Osteocyte (in vitro differentiated cells): ENCODE results near the gene TARBP2. TPM values are rescaled to one million over a fixed set of nuclear protein-coding genes. Genes with fewer than 3 reads are reported as not detected.

ENCODE experiments used
- DNase-seq: peaks from one replicate; pipeline ENCODE4 v3.0.0; 2021; ENCODE audit warnings: mixed read lengths; ENCODE audit not compliant: unreplicated experiment; ENCODE audit errors: extremely low spot score
- H3K27ac Mint-ChIP-seq: one replicate; pipeline ENCODE4 v1.8.0; 2021; ENCODE audit warnings: mild to moderate bottlenecking, mixed read lengths; ENCODE audit not compliant: unreplicated experiment
- H3K27me3 Mint-ChIP-seq: one replicate; pipeline ENCODE4 v1.8.0; 2021; ENCODE audit warnings: mixed read lengths; ENCODE audit not compliant: unreplicated experiment
- H3K36me3 Mint-ChIP-seq: one replicate; pipeline ENCODE4 v1.8.0; 2021; ENCODE audit warnings: mixed read lengths; ENCODE audit not compliant: unreplicated experiment
- H3K4me1 Mint-ChIP-seq: one replicate; pipeline ENCODE4 v1.8.0; 2021; ENCODE audit warnings: mixed read lengths; ENCODE audit not compliant: unreplicated experiment
- H3K4me3 Mint-ChIP-seq: one replicate; pipeline ENCODE4 v1.8.0; 2021; ENCODE audit warnings: mild to moderate bottlenecking, moderate library complexity, mixed read lengths; ENCODE audit not compliant: unreplicated experiment
- H3K9me3 Mint-ChIP-seq: one replicate; pipeline ENCODE4 v1.8.0; 2021; ENCODE audit warnings: mixed read lengths; ENCODE audit not compliant: unreplicated experiment
- CTCF ChIP-seq: fragments of 200-600 bp; sonication (generic); IDR thresholded peaks from 2 replicates; pipeline ENCODE4 v1.5.0; 2021; ENCODE audit warnings: antibody characterized with exemption, mild to moderate bottlenecking, moderate library complexity
- long read RNA-seq: library from polyadenylated mRNA; unstranded; transcript quantifications from one replicate; pipeline ENCODE4 v2.0.0, GENCODE V29; 2021
- total RNA-seq: library from RNA; stranded (reverse); gene quantifications from 2 replicates; pipeline ENCODE4 v1.2.1, GENCODE V29; 2021

Gene TARBP2
- 33.9 and 38.8 TPM in 2 replicates for total RNA-seq
- long read RNA-seq, transcript TARBP2-201 (9 exons, 1,867 nt) = major isoform, 7 of 20 reads
- long read RNA-seq, partial matches to known transcripts = 1 of 20 reads
- long read RNA-seq, other reads (novel, unspliced or antisense) = 5 of 20 reads

- Mint-ChIP-seq H3K9me3 (no peaks in the 10 kb centered on the region), H3K4me1 (peaks cover 50% of the 10 kb centered on the region), H3K27me3 (no peaks in the 10 kb centered on the region), H3K36me3 (peaks cover 11% of the 10 kb centered on the region), H3K4me3 (peak within 1 kb of the TSS; percentile 78), H3K27ac (peak within 1 kb of the TSS; percentile 96)
- peak; percentile 98 for DNase-seq
- TF ChIP-seq CTCF = no peak
These were observed at the start of gene TARBP2 for GRCh38 chr12:53500776-53501614. Gene TARBP2, plus strand, starts transcription at chr12:53501283. Its CDS starts 126 bp downstream, at chr12:53501409.

GRCh38 chr12:53451661-53452158, 49.4 kb upstream of the TARBP2 start, which contains the start of gene PCBP2:
Gene PCBP2, plus strand, starts transcription at chr12:53452102. Its CDS starts 2,699 bp downstream, at chr12:53454801.
- peak within 1 kb of the TSS; percentile 98 for H3K4me3 Mint-ChIP-seq
- peak; percentile 89 for TF ChIP-seq CTCF
- peaks cover 28% of the 10 kb centered on the region for H3K36me3 Mint-ChIP-seq
- no peaks in the 10 kb centered on the region for H3K27me3 Mint-ChIP-seq
- no peaks in the 10 kb centered on the region for H3K9me3 Mint-ChIP-seq
- peak within 1 kb of the TSS; percentile 100 for H3K27ac Mint-ChIP-seq
- DNase-seq = peak; percentile 99
- H3K4me1 Mint-ChIP-seq = peaks cover 22% of the 10 kb centered on the region

- Mint-ChIP-seq H3K27me3 (no peaks in the 10 kb centered on the region), H3K4me1 (peaks cover 22% of the 10 kb centered on the region), H3K4me3 (peak overlapping the region; percentile 98), H3K36me3 (peaks cover 31% of the 10 kb centered on the region), H3K9me3 (no peaks in the 10 kb centered on the region), H3K27ac (peak overlapping the region; percentile 100)
- TF ChIP-seq CTCF = peak; percentile 53
- peak; percentile 95 for DNase-seq
These were observed 48.7 kb upstream of the TARBP2 start for GRCh38 chr12:53452159-53453077.

- H3K4me3 Mint-ChIP-seq = peak overlapping the region; percentile 98
These were observed 47.0 kb upstream of the TARBP2 start for GRCh38 chr12:53453953-53454640.

More at GRCh38 chr12:53453953-53454640, 47.0 kb upstream of the TARBP2 start:
- H3K36me3 Mint-ChIP-seq = peaks cover 36% of the 10 kb centered on the region
- peaks cover 22% of the 10 kb centered on the region for H3K4me1 Mint-ChIP-seq
- no peaks in the 10 kb centered on the region for H3K9me3 Mint-ChIP-seq
- H3K27me3 Mint-ChIP-seq = no peaks in the 10 kb centered on the region
- TF ChIP-seq CTCF = no peak
- peak overlapping the region; percentile 68 for H3K27ac Mint-ChIP-seq
- DNase-seq = no peak
